Uterus (tissue), 2 donors: ENCODE results near the gene CD247.

ENCODE experiments used
- POLR2A ChIP-seq, 2 donors: fragments of 450-650 bp; IDR thresholded peaks; one replicate each; pipeline ENCODE4 v1.6.1; 2016; ENCODE audit warnings: antibody characterized with exemption in 2 of 2, mild to moderate bottlenecking in 1 of 2, moderate library complexity in 1 of 2
- TF ChIP-seq, protein P1 (sequence below), 4 experiments: fragments of 200-600 bp in 2 of 4; fragments of 450-650 bp in 2 of 4; sonication (generic) in 2 of 4; IDR thresholded peaks; one replicate each; pipeline ENCODE4 v1.5.1; 2016 to 2019; ENCODE audit warnings: antibody characterized with exemption in 4 of 4, mild to moderate bottlenecking in 2 of 4, moderate library complexity in 1 of 4

DNA sequence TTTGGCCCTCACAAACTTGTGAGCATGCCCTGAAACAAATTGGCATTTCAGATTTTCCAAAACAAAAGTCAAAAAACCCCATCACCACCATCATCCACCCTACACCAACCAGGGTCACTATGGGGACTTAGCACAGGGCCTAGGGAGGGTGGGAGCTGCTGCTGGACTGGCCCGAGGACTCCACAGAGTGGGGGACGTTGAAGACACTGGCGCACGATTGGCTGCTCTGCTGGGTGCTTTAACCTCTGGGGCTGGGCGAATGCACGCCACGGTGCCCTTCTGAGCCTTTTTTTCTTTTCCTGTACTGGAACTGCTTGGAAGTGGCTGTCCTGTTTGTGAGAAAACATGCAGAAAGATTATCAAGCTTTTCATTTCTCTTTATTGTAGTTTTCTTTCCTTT, 92.8 kb downstream of the CD247 start:
- TF ChIP-seq, protein P1, sequence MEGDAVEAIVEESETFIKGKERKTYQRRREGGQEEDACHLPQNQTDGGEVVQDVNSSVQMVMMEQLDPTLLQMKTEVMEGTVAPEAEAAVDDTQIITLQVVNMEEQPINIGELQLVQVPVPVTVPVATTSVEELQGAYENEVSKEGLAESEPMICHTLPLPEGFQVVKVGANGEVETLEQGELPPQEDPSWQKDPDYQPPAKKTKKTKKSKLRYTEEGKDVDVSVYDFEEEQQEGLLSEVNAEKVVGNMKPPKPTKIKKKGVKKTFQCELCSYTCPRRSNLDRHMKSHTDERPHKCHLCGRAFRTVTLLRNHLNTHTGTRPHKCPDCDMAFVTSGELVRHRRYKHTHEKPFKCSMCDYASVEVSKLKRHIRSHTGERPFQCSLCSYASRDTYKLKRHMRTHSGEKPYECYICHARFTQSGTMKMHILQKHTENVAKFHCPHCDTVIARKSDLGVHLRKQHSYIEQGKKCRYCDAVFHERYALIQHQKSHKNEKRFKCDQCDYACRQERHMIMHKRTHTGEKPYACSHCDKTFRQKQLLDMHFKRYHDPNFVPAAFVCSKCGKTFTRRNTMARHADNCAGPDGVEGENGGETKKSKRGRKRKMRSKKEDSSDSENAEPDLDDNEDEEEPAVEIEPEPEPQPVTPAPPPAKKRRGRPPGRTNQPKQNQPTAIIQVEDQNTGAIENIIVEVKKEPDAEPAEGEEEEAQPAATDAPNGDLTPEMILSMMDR (IDR thresholded peaks at IDR 0.05), result no peak
- TF ChIP-seq POLR2A (IDR thresholded peaks at IDR 0.05), result no peak
